Parathyroid adenoma (tissue), 2 donors: ENCODE measurements around the gene MIA.

Source experiments
- H2AFZ ChIP-seq: fragments of 300-600 bp; sonication (generic); one replicate; pipeline ENCODE4 v1.7.0; 2017; ENCODE audit warnings: antibody characterized with exemption, mild to moderate bottlenecking
- H3K27ac ChIP-seq: fragments of 300-600 bp; sonication (generic); one replicate; pipeline ENCODE4 v1.7.0; 2017
- H3K27me3 ChIP-seq: fragments of 300-600 bp; sonication (generic); one replicate; pipeline ENCODE4 v1.7.0; 2017; ENCODE audit warnings: low read length; ENCODE audit not compliant: control insufficient read depth, insufficient read depth
- H3K36me3 ChIP-seq: fragments of 300-600 bp; sonication (generic); one replicate; pipeline ENCODE4 v1.7.0; 2017; ENCODE audit warnings: low read length; ENCODE audit not compliant: control insufficient read depth, insufficient read depth
- H3K4me1 ChIP-seq: fragments of 300-600 bp; sonication (generic); one replicate; pipeline ENCODE4 v1.7.0; 2017; ENCODE audit warnings: control low read depth
- H3K4me2 ChIP-seq: fragments of 300-600 bp; sonication (generic); one replicate; pipeline ENCODE4 v1.7.0; 2017; ENCODE audit warnings: low read length
- H3K4me3 ChIP-seq: fragments of 300-600 bp; sonication (generic); one replicate; pipeline ENCODE4 v1.7.0; 2017; ENCODE audit warnings: low read depth, low read length
- H3K79me2 ChIP-seq: fragments of 300-600 bp; sonication (generic); one replicate; pipeline ENCODE4 v1.7.0; 2017; ENCODE audit warnings: control low read depth
- H3K9ac ChIP-seq: fragments of 300-600 bp; sonication (generic); one replicate; pipeline ENCODE4 v1.7.0; 2017; ENCODE audit warnings: mild to moderate bottlenecking
- H3K9me3 ChIP-seq: fragments of 300-600 bp; sonication (generic); one replicate; pipeline ENCODE4 v1.7.0; 2017; ENCODE audit warnings: low read length; ENCODE audit not compliant: control insufficient read depth
- TF ChIP-seq, protein P1 (sequence below): fragments of 300-600 bp; sonication (generic); IDR thresholded peaks from one replicate; pipeline ENCODE4 v1.7.0; 2017; ENCODE audit warnings: antibody characterized with exemption, mild to moderate bottlenecking
- donor health status: primary hyperparathyroidism.

The MIA gene

DNA sequence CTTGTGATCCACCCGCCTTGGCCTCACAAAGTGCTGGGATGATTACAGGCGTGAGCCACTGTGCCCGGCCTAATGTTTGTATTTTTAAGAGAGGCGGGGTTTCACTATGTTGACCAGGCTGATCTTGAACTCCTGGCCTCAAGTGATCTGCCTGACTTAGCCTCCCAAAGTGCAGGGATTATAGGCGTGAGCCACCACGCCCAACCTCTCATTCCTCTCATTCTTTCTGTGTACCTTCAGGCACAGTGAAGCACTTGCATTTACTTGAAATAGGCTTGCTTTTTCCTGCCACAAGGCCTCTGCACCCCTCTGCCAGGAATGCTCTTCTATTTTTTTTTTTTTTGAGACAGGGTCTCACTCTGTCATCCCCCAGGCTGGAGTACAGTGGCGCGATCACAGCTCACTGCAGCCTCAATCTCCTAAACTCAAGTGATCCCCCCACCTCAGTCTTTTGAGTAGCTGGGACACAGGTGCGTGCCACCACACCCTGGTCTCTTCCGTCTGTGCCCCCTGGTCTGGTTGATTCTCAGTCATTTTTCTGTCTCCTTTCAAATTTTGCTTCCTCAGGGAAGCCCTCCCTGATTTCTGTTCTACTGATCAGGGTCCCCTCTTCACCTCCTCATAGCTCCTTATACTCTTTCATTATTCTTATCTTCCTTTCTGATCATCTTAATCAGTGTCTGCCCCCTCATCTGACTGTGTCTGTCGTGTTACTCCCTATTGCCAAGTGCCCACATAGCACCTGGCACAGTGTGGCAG lies 40.1 kb upstream of the MIA start:
- Histone ChIP-seq H3K4me3 (no peak overlapping the region), H3K79me2 (no peaks in the 10 kb centered on the region), H3K9ac (no peak overlapping the region), H3K27ac (no peak overlapping the region), H3K9me3 (no peaks in the 10 kb centered on the region), H3K4me1 (no peaks in the 10 kb centered on the region), H2AFZ (no peak overlapping the region), H3K36me3 (no peaks in the 10 kb centered on the region), H3K4me2 (no peak overlapping the region), H3K27me3 (no peaks in the 10 kb centered on the region)
- TF ChIP-seq, protein P1, sequence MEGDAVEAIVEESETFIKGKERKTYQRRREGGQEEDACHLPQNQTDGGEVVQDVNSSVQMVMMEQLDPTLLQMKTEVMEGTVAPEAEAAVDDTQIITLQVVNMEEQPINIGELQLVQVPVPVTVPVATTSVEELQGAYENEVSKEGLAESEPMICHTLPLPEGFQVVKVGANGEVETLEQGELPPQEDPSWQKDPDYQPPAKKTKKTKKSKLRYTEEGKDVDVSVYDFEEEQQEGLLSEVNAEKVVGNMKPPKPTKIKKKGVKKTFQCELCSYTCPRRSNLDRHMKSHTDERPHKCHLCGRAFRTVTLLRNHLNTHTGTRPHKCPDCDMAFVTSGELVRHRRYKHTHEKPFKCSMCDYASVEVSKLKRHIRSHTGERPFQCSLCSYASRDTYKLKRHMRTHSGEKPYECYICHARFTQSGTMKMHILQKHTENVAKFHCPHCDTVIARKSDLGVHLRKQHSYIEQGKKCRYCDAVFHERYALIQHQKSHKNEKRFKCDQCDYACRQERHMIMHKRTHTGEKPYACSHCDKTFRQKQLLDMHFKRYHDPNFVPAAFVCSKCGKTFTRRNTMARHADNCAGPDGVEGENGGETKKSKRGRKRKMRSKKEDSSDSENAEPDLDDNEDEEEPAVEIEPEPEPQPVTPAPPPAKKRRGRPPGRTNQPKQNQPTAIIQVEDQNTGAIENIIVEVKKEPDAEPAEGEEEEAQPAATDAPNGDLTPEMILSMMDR = no peak

DNA sequence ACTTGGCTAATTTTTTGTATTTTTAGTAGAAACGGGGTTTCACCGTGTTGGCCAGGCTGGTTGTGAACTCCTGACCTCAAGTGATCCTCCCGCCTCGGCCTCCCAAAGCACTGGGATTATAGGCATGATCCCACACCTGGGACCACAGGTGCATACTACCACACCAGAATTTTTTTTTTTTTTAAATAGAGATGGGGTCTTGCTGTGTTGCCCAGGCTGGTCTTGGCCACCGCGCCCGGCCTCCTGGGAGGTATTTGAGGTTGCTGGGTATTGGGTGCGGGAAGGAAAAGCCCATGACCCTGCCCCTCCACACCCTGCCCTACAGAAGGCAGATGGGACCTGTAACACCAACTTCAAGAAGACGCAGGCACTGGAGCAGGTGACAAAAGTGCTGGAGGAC lies 38.7 kb upstream of the MIA start:
- H3K4me3 ChIP-seq = no peak overlapping the region
- H3K36me3 ChIP-seq = no peaks in the 10 kb centered on the region
- no peaks in the 10 kb centered on the region for H3K79me2 ChIP-seq
- H3K9me3 ChIP-seq = no peaks in the 10 kb centered on the region
- TF ChIP-seq, protein P1 = no peak
- H3K4me2 ChIP-seq = no peak overlapping the region
- no peak overlapping the region for H3K27ac ChIP-seq
- H3K4me1 ChIP-seq = no peaks in the 10 kb centered on the region
- H3K9ac ChIP-seq = no peak overlapping the region
- no peak overlapping the region for H2AFZ ChIP-seq
- no peaks in the 10 kb centered on the region for H3K27me3 ChIP-seq

DNA sequence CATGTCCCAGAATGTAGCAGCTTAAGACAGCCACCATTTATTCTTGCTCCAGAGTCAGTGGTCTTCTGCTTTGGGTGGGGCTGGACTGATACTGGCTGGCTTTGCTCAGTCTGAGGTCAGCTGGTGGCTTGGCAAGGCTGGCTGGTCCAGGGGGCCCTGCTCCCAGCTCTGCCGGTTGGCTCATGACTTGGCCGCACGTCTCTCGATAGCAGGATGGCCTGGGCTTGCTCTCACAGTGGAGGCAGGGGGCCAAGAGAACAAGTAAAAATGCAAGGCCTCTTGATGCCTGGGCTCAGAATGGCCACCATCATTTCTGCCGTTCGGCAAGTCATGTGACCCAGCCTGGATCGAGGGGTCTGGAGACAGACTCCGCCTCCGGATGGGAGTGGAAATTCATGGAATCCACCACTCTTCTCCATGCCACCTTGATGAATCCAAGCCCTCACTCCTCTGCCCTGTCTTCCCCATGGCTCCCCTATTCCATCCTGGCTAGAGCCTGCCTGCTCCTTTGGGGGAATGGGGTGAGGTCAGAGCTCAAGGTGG lies 38.1 kb upstream of the MIA start:
- no peak overlapping the region for H3K27ac ChIP-seq
- H3K36me3 ChIP-seq = no peaks in the 10 kb centered on the region
- H3K27me3 ChIP-seq = no peaks in the 10 kb centered on the region
- H3K9ac ChIP-seq = no peak overlapping the region
- H3K4me2 ChIP-seq = no peak overlapping the region
- no peaks in the 10 kb centered on the region for H3K4me1 ChIP-seq
- no peak overlapping the region for H3K4me3 ChIP-seq
- H3K79me2 ChIP-seq = no peaks in the 10 kb centered on the region
- no peak overlapping the region for H2AFZ ChIP-seq
- H3K9me3 ChIP-seq = no peaks in the 10 kb centered on the region
- TF ChIP-seq, protein P1 = no peak

DNA sequence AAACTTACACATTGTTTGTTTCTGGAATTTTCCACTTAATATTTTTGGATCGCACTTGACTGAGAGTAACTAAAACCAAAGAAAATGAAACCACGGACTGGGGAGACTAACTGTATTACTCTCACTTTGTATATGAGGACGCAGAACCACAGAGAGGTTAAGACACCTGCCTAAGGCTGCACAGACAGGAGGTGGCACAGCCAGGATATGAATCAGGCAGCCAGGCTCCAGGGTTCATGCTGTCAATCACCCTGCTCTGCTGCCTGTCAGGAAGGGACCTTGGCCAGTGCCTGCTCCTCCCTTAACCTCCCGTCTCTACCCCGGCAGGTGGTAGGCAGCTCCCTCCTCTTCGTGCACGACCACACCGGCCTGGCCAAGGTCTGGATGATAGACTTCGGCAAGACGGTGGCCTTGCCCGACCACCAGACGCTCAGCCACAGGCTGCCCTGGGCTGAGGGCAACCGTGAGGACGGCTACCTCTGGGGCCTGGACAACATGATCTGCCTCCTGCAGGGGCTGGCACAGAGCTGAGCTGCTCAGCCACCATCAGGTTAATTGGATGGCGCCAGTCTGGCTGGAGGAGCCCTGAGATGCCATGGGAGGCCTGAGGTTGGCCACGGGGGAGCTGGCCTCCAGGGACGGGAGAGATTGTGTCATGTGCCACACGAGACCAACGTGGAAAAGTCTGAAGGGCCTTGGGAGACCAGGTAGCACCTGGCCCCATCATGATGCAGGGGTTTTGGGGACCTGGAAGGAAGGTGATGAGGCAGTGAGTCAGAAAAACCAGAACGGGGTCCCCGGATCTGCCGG lies 36.1 kb upstream of the MIA start:
- Histone ChIP-seq H3K27me3 (no peaks in the 10 kb centered on the region), H3K4me3 (no peak overlapping the region), H3K9me3 (no peaks in the 10 kb centered on the region), H2AFZ (no peak overlapping the region), H3K4me1 (no peaks in the 10 kb centered on the region), H3K4me2 (no peak overlapping the region), H3K9ac (no peak overlapping the region), H3K36me3 (no peaks in the 10 kb centered on the region), H3K79me2 (no peaks in the 10 kb centered on the region), H3K27ac (no peak overlapping the region)
- TF ChIP-seq, protein P1 = no peak
